PFSK-1 (cell line): ENCODE measurements around the gene ATRAID.
A peak's percentile ranks its signal among the peaks of the same experiment; 100 is the strongest.

Source experiments
- FOXP2 ChIP-seq: optimal IDR thresholded peaks from 2 replicates; pipeline ENCODE3; 2011; ENCODE audit warnings: borderline replicate concordance, control low read depth, inconsistent platforms; ENCODE audit not compliant: insufficient read depth; ENCODE audit errors: extremely low read length, extremely low read depth
- POLR2AphosphoS5 ChIP-seq: IDR thresholded peaks from 2 replicates; pipeline ENCODE4 v1.6.1; 2012; ENCODE audit warnings: low read depth, mild to moderate bottlenecking, control low read depth, low read length, moderate library complexity
- SIN3A ChIP-seq: IDR thresholded peaks from 2 replicates; pipeline ENCODE4 v1.6.1; 2012; ENCODE audit warnings: mild to moderate bottlenecking, low read length, moderate library complexity, borderline replicate concordance; ENCODE audit not compliant: insufficient read depth
- TAF1 ChIP-seq: IDR thresholded peaks from 2 replicates; pipeline ENCODE4 v1.6.1; 2012; ENCODE audit warnings: low read length, control low read depth, borderline replicate concordance; ENCODE audit not compliant: insufficient read depth
- TF ChIP-seq, protein P1 (sequence below), 2 experiments: IDR thresholded peaks; 2 replicates each; pipeline versions ENCODE4 v1.6.1 to v1.8.0; 2011 to 2012; ENCODE audit warnings: low read depth in 2 of 2, low read length in 2 of 2, control low read depth in 1 of 2, inconsistent platforms in 1 of 2, mild to moderate bottlenecking in 1 of 2, moderate library complexity in 1 of 2; ENCODE audit not compliant: insufficient read depth in 1 of 2

ATRAID gene

DNA sequence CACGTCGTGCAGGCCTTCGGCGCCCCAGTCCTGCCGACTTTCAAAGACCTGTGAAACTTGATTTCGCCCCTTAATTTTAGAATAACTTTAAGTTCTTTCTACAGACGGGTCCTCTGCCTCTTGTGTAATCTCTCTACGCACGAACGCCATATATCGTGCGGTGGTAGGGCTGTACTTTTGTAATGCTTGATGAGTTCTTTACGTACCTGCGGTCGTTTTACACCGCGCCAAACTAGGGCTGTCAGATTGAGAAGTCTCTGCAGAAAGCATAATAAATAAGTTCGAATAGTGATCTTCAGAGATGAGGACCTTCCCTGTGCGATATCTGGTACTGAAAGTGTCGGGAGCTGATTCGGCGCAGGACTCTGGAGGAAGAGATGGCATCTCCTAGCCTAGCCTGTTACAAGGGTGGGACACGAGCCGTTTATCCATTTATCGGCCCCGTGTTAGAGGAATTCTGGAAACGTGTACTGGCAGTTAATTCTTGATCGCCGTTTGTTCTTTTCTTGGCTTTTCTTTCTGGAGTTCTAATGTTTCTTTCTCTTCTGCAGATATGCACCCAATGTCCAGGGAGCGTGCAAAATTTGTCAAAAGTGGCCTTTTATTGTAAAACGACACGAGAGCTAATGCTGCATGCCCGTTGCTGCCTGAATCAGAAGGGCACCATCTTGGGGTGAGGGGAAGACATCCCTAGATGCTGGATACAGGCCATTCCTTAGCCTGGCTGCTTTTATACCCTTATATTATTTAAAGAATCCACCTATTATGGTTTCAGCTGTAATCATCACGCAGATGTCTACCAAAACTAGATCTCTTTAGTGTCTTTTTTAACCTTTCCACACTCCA is 1.0 kb downstream of the ATRAID start:
- no peak for TF ChIP-seq SIN3A
- TF ChIP-seq TAF1, result no peak
- TF ChIP-seq, protein P1, sequence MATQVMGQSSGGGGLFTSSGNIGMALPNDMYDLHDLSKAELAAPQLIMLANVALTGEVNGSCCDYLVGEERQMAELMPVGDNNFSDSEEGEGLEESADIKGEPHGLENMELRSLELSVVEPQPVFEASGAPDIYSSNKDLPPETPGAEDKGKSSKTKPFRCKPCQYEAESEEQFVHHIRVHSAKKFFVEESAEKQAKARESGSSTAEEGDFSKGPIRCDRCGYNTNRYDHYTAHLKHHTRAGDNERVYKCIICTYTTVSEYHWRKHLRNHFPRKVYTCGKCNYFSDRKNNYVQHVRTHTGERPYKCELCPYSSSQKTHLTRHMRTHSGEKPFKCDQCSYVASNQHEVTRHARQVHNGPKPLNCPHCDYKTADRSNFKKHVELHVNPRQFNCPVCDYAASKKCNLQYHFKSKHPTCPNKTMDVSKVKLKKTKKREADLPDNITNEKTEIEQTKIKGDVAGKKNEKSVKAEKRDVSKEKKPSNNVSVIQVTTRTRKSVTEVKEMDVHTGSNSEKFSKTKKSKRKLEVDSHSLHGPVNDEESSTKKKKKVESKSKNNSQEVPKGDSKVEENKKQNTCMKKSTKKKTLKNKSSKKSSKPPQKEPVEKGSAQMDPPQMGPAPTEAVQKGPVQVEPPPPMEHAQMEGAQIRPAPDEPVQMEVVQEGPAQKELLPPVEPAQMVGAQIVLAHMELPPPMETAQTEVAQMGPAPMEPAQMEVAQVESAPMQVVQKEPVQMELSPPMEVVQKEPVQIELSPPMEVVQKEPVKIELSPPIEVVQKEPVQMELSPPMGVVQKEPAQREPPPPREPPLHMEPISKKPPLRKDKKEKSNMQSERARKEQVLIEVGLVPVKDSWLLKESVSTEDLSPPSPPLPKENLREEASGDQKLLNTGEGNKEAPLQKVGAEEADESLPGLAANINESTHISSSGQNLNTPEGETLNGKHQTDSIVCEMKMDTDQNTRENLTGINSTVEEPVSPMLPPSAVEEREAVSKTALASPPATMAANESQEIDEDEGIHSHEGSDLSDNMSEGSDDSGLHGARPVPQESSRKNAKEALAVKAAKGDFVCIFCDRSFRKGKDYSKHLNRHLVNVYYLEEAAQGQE (IDR thresholded peaks at IDR 0.05; ENCODE audit: insufficient read depth in 1 of 2, low read depth in 2 of 2, low read length in 2 of 2), result no peak
- no peak for TF ChIP-seq POLR2AphosphoS5

DNA sequence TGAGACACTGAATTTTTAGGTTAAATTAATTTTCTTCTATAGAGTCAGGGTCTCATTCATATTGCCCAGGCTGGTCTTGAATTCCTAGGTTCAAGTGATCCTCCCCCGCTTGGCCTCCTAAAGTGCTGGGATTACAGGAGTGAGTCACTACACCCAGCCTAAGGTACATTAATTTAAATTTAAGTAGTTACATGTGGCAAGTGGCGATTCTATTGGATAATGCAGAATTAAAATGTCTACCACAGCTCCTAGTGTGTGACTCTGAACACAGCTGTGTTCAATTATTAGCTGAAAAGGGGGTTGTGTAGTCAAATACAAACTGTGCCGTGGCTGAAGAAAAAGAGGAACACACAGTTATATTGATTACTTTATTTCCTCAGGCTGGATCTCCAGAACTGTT is 3.1 kb downstream of the ATRAID start:
- TF ChIP-seq, protein P1 (IDR thresholded peaks at IDR 0.05; ENCODE audit: insufficient read depth in 1 of 2, low read depth in 2 of 2, low read length in 2 of 2), result no peak
- TF ChIP-seq TAF1 (no peak), FOXP2 (no peak), SIN3A (no peak), POLR2AphosphoS5 (no peak)

DNA sequence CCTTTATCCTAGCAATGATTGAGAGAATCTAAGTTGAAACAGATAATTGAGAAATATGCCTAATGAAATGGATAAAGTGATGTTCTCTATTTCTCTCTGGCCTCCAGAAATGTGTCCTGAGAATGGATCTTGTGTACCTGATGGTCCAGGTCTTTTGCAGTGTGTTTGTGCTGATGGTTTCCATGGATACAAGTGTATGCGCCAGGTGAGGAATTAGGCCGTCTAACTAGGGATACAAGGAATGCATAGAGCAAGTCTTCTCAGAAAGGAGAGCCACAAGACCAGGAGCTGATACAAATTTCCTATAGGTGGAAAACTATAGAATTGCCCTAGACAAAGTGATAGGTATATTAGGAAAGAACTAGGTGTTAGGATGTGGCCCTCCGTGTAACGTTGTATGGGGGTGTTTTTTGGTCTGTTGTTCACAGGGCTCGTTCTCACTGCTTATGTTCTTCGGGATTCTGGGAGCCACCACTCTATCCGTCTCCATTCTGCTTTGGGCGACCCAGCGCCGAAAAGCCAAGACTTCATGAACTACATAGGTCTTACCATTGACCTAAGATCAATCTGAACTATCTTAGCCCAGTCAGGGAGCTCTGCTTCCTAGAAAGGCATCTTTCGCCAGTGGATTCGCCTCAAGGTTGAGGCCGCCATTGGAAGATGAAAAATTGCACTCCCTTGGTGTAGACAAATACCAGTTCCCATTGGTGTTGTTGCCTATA is 4.7 kb downstream of the ATRAID start:
- TF ChIP-seq SIN3A, result no peak
- no peak for TF ChIP-seq FOXP2
- TF ChIP-seq, protein P1 (IDR thresholded peaks at IDR 0.05; ENCODE audit: insufficient read depth in 1 of 2, low read depth in 2 of 2, low read length in 2 of 2), result no peak
- TF ChIP-seq TAF1, result no peak

DNA sequence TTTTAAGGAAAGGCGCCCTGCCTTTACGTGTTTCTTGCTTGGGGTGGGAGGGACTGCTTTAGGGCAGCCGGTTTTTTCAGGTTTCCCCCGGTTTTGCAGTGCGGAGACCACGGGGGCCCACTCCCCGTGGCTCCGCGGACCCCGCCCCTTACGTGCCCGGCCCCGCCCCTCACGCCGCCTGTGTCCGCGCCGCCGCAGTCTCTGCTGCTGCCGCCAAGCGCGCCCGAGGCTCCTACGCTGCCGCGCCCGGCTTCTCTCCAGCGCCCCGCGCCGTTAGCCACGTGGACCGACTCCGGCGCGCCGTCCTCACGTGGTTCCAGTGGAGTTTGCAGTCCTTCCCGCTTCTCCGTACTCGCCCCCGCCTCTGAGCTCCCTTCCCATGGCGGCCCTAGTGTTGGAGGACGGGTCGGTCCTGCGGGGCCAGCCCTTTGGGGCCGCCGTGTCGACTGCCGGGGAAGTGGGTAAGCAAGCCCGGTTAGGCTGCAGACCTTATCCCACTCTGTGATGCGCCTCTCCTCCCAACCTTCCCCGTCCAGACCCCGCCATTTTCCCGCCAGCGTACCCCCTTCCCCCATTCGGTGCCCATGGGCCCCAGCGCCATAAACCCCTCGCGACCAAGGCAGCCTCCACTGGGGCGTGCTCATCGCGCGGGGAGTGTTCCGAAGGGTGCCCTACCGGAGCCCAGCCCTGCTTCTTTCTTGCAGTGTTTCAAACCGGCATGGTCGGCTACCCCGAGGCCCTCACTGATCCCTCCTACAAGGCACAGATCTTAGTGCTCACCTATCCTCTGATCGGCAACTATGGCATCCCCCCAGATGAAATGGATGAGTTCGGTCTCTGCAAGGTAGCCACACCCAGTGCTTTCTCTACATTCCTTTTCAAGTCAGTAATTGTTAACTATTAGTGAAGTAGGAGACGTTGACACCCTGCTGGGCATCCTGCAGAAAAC is 5.6 kb downstream of the ATRAID start, which contains the start of gene CAD:
Gene CAD, plus strand, starts transcription at position 197 of the 949 bp plus-strand sequence. Its CDS starts 183 bp downstream, at position 380.
- TF ChIP-seq SIN3A (peak; percentile 78; the same call in 1 of the 2 replicates), FOXP2 (peak; percentile 83), TAF1 (peak; percentile 71; the same call in 1 of the 2 replicates), POLR2AphosphoS5 (peak; percentile 86)
- TF ChIP-seq, protein P1 (IDR thresholded peaks at IDR 0.05; ENCODE audit: insufficient read depth in 1 of 2, low read depth in 2 of 2, low read length in 2 of 2), result peak in 1 of 2 experiments; percentile 22; a peak in 1 of 4 replicates
